BJ (cell line): Measurements from ENCODE around the gene ADTRP. TPM values are rescaled to one million over a fixed set of nuclear protein-coding genes. Genes with fewer than 3 reads are reported as not detected.

Source experiments
- CTCF ChIA-PET: fragments of 350-600 bp; formaldehyde crosslinking; extraction: SDS; loops from one replicate; lab custom pipeline; 2021; ENCODE audit warnings: antibody characterized with exemption, inconsistent platforms; lab: Yijun Ruan, JAX
- POLR2A ChIA-PET: fragments of 300-600 bp; sonication (Branson Sonifier 250); formaldehyde crosslinking; extraction: SDS; loops from one replicate; lab custom pipeline; 2021; ENCODE audit warnings: antibody characterized with exemption; lab: Charles Lee
- DNase-seq: peaks from one replicate; pipeline ENCODE4 v3.0.0-alpha.2; 2011; ENCODE audit warnings: low read depth
- H3K27me3 ChIP-seq: 2 replicates; pipeline ENCODE4 v1.6.0; 2011; ENCODE audit warnings: low read length; ENCODE audit not compliant: control insufficient read depth, insufficient read depth
- H3K36me3 ChIP-seq: 2 replicates; pipeline ENCODE4 v1.5.1; 2011; ENCODE audit warnings: low read length; ENCODE audit not compliant: control insufficient read depth, insufficient read depth
- H3K4me3 ChIP-seq: 2 replicates; pipeline ENCODE4 v1.5.1; 2011; ENCODE audit warnings: low read depth, mild to moderate bottlenecking, control low read depth, low read length
- CTCF ChIP-seq: IDR thresholded peaks from 2 replicates; pipeline ENCODE4 v1.5.1; 2011; ENCODE audit warnings: low read depth, mild to moderate bottlenecking, control low read depth, inconsistent platforms, low read length, moderate library complexity; ENCODE audit not compliant: insufficient read depth
- polyA plus RNA-seq: library from polyadenylated mRNA; depleted of rRNA; stranded (reverse); fragments of >200 nt; gene quantifications from 2 replicates; pipeline ENCODE4 v1.2.3, GENCODE V29; 2011

ADTRP gene
- polyA plus RNA-seq, 1 experiment = 0.58 TPM

DNA sequence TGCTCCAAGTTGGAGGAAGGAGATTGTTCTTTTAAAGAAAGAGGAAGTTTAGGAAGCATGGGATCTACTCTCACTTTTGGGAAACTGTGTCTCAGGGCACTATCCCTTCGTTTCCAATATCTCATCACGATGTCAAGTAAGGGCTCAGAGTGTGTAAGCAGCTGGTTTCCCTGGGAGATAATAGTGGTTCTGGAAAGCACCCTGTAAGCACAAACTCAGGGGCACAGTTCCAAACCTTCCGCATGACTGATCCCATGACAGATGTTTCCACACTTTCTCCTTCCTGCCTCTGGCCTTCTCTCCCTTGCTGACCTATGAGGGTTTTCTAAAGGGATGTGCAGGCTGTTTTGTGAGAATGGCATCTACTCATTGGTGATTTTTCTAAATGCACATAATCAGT lies 33.9 kb downstream of the ADTRP start:
- Histone ChIP-seq H3K4me3 (no peak overlapping the region), H3K36me3 (no peaks in the 10 kb centered on the region), H3K27me3 (no peaks in the 10 kb centered on the region)
- no peak for DNase-seq
- ChIA-PET POLR2A (no interaction called here), CTCF (interaction anchor here (1.6 kb wide), 1 partner anchor 13 kb away, joined by 5 read pairs; no protein-coding TSS in a partner anchor)
- TF ChIP-seq CTCF = no peak

- no peak for TF ChIP-seq CTCF
- Histone ChIP-seq H3K4me3 (no peak overlapping the region), H3K27me3 (no peaks in the 10 kb centered on the region), H3K36me3 (no peaks in the 10 kb centered on the region)
- POLR2A ChIA-PET = no interaction called here
- no peak for DNase-seq
- CTCF ChIA-PET = interaction anchor here (1.6 kb wide), 1 partner anchor 12 kb away, joined by 5 read pairs; no protein-coding TSS in a partner anchor
Observed at GRCh38 chr6:11744101-11744500, 34.5 kb downstream of the ADTRP start.

DNA sequence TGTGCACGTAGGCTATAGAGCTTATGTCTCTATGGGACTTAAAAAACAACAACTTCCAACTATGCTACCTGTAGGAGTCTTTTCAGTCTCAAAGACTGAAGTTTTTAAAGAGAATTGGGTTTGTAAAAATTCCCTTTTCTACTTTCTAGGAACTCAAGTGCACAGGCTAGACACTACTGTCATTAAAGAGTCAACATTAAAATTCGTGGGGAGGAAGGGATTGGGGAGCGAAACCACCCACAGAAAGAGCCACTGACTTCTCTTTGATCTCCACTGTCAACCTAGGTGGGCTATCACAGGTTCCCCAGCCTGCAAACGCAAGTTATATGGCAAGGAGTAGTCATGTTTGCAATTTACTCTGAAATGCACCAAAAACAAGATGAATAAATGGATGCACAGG lies 37.7 kb downstream of the ADTRP start:
- POLR2A ChIA-PET = no interaction called here
- no peak for TF ChIP-seq CTCF
- CTCF ChIA-PET = no interaction called here

GRCh38 chr6:11738661-11739375 lies 39.8 kb downstream of the ADTRP start:
- Histone ChIP-seq H3K27me3 (no peaks in the 10 kb centered on the region), H3K4me3 (no peak overlapping the region), H3K36me3 (no peaks in the 10 kb centered on the region)
- ChIA-PET CTCF (no interaction called here), POLR2A (no interaction called here)
- no peak for DNase-seq
- no peak for TF ChIP-seq CTCF

More for the DNA sequence above, 37.7 kb downstream of the ADTRP start:
- no peaks in the 10 kb centered on the region for H3K27me3 ChIP-seq
- no peak overlapping the region for H3K4me3 ChIP-seq
- H3K36me3 ChIP-seq = no peaks in the 10 kb centered on the region
- DNase-seq = no peak

GRCh38 chr6:11738234-11738633 lies 40.4 kb downstream of the ADTRP start:
- ChIA-PET CTCF (no interaction called here), POLR2A (no interaction called here)
- no peak for TF ChIP-seq CTCF
- no peak for DNase-seq
- no peaks in the 10 kb centered on the region; the same call in 1 of the 2 replicates for H3K27me3 ChIP-seq
- H3K36me3 ChIP-seq = no peaks in the 10 kb centered on the region
- no peak overlapping the region for H3K4me3 ChIP-seq
